ENCODE data around the gene OTC.

The OTC gene

DNA sequence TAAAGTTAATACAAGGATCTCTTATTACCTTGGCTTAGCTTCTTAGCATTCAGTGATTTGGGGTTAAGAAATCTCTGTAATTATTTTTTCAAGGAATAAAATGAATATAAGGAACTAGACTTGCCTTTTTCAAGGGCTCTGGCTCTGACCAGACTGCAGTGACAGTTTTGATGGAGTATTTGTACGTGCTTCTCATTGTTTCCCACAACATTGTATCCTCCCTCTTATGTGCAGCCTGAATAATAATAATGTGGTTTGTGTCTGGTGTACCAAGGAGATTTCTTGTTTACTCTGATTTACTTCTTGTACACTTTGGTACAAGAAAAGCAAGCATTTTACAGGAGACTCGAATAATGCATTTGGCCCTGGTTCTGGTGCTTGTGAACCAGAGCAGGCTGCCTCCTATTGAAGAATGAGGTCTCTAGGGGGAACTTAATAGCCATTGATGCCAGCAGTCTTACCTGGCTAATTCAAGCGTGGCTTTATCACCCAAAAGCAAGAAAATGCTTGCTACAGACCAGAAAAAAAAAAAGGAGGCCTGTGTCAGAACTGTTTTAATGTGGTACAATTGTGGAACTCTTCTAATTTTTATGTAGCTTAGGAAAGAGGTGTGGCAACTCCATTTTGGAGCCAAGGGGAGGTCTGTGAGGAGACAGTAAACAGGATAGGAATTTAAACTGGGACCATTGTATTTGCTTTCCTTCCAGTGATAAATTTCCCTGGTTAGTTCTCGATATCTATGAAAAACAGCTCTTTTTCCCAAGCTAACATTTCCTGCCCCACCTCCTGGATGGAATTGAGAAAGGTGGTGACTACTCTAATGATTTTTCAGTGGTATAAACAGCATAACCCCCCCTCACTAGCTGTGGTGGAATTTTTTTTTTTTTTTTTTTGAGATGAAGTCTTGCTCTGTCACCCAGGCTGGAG, 5.6 kb downstream of the OTC start:
- no peak for DNase-seq (ENCODE audit: low read depth)

DNA sequence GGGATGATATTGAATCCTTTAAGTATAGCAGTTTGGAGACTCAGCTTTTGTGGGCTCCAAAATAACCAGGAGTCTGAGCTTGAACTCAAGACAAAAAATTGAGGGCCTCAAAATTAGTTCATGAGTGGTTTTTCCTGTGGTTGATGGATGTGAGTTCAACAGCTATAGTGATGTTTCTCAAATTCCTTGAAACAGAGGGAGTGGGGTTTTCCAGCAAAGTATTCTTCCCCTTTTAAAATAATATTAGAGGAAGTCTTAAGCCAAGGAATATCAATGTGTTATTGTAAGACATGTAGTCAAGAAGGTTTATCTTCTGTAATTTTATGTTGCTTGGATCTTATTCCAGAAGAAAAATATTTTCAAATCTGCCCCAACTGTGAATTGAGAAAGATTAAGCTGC, 10.6 kb downstream of the OTC start:
- no peak for DNase-seq (ENCODE audit: low read depth)

DNA sequence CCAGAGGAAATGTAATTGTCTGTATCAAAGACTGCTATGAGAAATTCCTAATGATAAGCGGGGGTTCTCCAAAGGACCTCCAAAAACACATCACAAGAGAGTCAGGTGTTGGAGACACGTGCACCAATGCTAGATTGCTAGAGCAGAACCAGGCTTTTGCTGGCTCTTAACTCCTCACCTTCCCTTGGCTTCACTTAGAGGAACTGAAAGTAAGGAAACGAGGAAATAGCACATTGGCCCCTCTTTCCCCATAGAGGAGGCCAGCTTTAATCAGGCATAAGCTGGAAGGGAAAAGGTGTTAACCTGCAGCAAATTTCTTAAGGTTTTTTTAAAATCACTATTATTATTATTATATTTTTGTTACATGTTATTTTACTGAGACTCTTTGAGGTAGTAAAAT, 13.6 kb downstream of the OTC start:
- no peak for DNase-seq (ENCODE audit: low read depth)

DNA sequence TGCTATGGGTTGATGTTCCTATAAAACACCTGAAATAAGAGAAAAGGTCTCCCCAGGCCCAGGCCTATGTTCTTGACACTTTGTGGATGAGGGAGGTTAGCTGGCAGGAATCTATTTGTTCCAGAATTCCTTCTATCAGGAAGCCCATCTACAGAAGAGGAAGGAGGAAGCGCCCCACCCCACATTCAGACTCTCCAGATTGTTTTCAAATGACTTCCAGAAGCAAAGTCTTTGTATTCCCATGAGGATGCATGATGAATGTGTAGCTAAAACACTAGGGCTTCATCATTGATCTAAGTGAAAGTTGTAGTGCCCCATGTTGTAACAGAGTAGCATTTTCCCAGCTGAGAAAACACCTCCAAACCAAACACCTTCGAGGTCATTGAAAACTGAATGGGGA, 16.4 kb downstream of the OTC start:
- no peak for DNase-seq (ENCODE audit: low read depth)

DNA sequence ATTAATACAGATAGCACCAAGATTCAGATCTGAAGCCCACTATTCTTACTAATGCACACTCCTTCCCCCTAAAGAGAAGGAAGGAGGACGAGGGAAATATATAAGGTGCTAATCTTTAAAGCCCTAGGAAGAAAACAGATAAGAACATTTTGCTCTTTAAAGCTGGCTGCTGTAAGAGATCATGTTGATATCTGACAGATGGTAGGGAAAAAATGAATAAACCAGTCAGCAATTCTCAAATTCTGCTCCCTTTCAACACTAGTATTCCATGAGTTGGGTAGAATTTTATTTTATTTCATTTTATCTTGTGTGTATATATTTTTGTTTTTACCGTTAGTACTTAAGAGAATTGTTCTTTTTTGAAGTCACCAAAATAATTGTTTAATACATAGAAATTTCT, 19.2 kb downstream of the OTC start:
- no peak for DNase-seq (ENCODE audit: low read depth)

DNA sequence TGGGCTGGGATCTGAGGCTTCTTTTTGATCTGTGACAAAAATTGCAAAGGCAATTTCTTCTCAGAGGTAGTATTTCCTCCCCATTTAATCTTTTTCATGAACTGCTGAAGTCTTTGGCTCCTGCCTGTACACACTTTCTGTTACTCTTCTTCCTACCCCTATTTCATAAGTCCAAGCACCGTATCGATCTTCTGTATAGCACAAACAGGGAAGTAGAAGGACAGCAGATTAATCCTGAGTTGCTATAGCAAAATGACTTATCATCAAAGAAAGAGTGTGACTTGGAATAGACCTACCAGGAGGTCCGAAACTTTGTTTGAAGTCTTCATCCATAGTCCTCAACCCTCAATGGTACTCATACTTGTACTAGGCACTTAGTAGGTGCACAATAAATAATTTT, 22.0 kb downstream of the OTC start:
- no peak for DNase-seq (ENCODE audit: low read depth)

DNA sequence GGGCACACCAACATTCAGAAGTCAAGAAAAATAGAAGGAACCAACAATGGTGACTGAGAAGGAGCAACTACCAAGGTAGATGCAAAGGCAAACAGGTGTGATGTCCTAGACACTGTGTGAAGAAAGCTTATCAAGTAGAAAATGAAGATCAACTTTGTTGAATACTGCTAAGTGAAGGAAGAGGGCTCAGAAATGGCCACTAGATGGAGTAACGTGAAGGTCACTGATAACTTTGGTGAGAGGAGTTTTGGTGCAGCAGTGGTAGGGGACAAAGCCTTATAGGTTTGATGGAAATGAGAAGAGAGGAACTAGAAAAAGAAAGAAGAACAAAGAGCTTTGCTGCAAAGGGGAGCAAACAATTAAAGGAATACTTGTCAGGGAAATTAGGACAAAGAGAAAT, 23.5 kb downstream of the OTC start:
- no peak for DNase-seq (ENCODE audit: low read depth)

DNA sequence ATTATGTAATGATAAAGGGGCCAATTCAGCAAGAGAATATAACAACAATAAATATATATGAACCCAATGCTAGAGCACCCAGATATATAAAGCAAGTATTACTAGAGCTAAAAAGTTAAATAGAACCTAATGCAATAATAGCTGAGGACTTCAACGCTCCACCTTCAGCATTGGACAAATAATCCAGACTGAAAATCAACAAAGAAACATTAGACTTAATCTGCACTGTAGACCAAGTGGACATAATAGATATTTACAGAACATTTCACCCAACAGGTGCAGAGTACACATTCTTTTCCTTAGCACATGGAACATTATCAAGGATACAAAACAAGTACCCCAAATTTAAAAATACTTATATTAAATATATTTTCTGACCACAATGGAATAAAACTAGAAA, 24.3 kb downstream of the OTC start:
- no peak for DNase-seq (ENCODE audit: low read depth)

DNA sequence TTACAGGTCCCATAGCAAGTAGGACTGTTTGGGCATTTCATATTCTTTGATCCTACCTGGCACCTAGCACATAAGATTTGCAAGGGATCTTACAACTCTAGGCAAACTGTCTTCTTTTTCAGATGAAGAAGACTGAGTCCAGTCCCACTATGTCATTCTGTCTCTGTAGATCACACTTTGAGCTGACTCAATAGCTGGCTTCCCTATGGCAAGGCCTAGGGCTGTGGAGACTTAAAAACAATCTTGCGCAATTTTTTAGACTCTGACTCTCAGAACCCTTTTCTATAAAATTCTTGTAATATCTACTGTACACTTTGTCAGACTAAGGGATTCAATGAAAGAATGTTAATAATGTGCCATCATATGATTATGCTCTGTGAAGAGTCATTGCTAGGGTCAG, 26.7 kb downstream of the OTC start:
- DNase-seq (ENCODE audit: low read depth): no peak

DNA sequence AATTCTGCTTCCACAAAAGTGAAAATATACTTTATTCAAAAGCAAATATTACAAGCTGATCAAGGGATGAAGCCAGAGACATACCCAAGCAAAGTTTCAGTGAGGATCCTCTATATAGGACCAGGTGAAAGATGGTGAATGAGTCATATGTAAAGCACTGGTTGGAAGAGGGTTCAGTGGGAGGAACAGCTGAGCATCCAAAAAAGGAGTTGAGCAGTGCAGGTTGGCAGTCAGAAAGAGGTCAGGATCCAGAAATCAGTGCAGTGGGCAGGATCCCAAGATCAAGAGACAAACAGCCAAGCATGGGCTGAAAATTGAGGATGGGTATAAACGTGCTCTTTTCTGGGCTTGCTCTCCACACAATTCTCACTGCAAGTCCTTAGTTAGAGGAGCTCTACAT, 30.3 kb downstream of the OTC start:
- DNase-seq (ENCODE audit: low read depth): no peak

DNA sequence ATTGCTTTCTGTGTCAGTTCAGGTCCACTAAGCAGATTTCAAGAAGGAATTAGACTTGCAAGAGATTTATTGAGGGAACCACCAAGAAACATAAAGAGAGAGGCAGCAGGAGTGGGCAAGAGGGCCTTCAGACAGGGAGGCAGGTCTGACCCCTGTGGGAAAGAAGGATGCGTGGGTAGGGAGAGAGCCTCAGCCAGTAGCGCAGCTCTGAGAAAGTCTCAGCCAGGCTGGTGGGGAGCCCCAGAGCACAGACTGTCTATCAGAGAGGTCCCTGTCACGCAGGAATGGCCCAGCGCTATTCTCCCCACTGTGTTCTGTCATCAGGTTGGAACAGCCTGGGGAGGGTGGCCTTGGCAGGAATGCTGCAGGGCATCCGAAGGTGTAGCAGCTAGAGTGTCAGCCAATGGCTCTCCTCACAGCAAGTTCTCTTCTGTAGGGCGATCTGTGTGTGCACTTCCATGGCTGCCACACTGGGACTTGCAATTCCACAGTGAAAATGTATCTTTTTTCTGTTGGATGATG, 48.0 kb downstream of the OTC start:
- no peak for DNase-seq (ENCODE audit: low read depth)

DNA sequence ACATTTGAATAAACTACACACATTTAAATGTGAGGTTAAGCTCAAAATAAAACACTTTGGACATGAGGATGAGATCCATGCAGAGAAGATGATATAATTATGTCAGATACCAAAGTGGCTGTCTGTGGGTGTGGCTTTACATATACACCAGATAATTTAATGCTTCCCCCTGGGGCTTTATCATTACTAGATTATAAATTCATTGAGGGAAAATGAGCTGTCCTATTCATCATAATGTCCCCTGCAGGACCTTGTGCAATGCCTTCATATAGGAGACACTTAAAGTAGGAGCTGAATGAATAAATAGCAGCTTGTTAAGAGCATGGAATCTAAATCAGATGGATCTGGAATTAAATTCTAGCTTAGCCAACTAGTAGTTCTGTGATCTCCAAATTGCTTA, 49.7 kb downstream of the OTC start:
- DNase-seq (ENCODE audit: low read depth): no peak

DNA sequence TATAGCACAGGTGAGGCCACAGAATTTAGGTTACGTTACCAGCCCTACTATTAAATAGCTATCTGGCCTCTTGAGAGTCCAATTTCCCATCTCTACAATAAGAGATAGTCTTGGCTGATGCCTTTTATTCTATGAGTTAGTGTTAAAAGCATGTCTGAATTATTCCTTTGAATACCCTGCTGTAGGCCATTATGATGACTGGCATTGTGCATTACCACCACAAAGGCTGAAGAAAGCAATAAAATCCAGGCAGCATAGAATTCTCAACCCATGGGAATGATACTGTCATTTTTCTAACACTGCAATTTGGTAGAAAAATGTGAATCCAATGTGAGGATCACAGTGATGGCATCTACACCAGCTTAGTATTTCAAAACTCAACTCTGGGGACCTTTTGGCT, 51.4 kb downstream of the OTC start:
- no peak for DNase-seq (ENCODE audit: low read depth)

DNA sequence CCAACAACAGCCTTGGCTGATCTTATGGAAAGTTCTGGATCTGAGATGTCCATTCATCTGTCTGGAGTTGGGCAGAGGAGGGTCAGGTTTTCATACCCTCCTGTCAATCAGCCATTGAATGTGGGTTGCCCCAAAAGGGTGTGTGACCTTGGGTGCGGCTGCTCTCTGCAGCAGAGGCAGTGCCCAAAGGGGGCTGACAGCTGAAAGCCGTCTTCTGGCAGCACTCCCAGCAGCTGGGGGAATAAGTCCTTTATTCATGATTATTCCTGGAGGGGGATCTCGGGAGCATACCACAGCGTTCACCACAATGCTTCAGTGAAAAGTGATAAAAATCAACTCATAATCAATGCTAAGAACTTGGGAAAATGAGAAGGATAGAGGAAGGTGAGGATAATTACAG, 54.7 kb downstream of the OTC start:
- no peak for DNase-seq (ENCODE audit: low read depth)

DNA sequence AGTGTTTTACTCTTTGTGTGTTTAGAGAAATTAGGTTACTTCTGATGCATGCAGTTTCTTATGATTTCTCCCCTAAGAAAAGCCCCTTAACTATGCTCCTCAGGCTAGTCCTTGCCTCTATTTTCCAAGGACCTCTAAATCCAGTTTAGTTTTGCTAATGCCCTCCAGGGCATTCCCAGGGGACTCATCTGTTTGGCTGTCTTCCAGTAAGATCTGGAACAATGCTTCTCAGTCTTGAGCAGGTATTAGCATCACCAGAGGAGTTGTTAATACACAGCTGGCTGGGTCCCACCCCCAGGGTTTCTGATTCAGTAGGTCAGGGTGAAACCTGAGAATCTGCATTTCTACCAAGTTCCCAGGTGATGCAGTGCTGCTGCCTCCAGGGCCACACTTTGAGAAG, 56.9 kb downstream of the OTC start:
- no peak for DNase-seq (ENCODE audit: low read depth)

DNA sequence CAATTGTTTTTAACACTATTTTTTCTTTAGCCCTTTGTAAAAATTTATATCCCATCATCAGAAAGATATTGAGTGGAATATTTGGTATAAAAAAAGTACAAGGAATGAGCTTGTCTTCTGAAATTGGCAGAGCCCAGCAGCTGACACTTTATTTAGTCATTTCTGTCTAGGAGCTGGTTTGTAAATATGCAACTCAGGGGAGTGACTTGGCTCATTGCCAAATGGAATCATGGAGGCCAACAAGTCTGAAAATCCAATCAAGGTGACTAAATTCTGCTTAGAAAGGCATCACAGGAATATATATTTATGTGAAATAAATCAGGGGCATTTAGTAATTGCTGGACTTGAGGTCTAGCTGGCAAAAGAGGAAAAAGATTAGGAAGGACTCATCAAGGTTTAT, 74.4 kb downstream of the OTC start:
- no peak for DNase-seq (ENCODE audit: low read depth)

DNA sequence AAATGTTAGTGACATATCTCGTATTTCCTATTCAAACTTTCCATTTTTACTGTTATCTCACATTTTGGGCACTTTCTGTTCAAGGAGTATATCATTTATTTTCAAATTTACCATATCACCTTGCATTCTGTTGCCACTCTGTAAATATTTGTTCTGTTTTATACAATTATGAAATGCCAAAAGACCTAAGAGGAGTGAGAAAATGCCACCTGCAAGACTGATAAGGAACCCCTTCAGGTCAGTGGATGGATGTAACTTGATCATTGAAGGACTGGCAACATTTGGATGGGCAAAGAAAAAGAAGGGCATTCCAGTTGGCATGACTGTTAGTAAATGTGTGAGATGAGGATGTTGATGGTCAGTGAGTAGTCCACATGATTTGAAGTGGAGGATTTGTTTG, 79.1 kb downstream of the OTC start:
- DNase-seq (ENCODE audit: low read depth): no peak

DNA sequence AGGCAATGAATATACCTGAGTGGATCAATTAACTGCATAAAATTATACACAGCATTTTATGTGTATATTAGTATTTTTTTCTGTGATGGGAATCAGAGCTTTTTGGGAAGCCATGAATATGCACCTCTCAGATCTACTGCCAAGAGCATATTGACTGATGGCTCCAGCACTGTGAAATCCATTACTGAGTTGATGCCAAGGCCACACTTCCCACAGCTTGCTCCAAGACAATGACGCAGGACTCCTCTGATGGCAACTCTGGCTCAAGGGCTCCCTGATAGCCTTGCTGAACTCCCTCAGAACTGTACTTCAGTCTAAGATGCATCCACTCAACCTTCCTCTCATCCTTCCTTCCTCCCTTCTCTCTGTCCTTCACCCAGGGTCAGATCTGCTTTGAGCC, 82.7 kb downstream of the OTC start:
- DNase-seq (ENCODE audit: low read depth): no peak

DNA sequence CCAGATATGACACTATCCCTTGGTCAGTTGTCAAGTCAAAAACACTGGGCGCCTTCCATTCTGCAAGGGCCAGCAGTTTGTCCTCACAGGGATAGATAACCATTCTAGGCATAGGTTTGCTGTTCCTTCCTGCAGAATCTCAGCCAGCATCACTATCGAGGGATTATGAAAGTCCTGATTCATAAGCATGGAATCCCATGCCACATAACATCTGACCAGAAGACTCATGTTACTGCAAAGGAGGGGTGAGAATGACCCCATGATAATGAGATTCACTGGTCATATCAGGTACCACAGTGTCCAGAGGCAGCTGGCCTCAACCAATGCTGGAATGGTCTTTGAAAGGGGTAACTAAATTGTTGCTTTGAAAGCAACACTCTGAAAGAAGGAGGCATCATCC, 84.7 kb downstream of the OTC start:
- DNase-seq (ENCODE audit: low read depth): no peak

DNA sequence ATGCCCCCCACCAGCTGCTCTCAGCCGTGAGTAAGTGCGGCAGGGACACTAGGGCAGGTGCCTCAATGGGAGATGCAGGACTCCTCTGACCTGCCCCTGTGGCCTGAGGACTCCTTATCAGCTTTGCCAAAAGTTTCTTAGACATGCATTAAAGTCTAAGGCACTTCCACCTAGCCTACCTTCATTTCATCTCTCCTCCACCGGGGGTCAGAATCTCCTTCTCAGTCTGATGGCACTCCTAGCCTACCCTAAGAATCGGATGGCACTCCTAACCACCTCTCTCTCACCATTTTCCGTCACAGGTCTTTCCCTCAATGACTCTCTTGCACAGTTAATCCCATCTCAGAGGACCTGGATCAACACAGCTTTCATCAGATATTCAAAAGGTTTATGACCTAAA, 85.9 kb downstream of the OTC start:
- DNase-seq (ENCODE audit: low read depth): no peak

DNA sequence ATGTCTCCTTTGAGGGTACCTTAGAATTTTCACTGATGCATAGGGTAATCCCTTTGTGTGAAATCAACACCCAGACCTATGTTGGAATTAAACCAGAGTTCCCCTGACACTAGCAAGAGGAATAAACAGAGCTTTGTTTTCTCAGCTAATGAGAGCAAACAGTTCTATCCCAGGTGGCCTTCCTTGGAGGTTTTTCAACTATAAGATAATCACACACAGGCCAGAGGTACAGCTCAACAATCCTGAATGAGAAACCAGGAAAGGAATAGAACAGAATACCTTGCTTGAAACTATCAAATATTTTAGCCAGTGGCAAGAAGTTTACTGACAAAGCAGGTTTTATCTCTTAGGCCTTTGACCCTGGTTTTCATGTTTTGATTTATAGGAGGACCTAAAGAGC, 100.2 kb downstream of the OTC start:
- DNase-seq (ENCODE audit: low read depth): no peak

DNA sequence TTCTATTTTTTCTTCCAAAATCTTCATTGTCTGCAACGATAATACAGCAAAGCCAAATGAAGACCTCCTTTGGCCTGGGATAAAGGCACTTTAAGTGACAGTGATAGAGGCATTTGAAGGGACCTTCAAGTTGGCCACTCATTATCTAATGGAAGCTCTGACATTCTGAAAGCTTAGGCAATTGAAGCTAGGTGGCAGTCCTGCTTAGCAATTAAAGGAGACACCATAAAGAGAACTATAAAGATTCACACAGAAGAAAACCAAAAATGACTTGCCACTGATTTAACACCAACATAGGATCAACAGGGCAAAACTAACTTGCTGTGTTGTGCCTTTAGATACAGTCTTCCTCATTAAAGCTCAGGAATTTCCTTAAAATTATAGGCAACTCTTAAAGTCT, 105.7 kb downstream of the OTC start:
- no peak for DNase-seq (ENCODE audit: low read depth)

DNA sequence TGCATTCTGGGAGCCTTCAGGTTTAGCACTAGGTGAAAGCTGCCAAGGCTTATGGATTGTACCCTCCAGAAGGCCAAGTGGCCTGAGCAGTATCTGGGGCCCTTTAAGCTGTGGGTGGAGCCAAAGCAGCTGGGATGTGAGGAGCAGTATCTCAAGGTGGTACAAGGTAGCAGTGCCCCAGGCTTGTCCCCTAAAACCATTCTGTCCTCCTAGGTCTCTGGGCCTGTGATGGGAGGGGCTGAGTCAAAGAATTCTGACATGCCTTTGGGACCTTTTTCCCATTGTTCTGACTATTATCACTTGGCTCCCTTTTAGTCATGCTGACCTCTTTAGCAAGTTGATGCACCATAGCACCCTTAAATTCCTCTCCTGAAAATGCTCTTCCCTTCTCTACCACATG, 109.9 kb downstream of the OTC start:
- no peak for DNase-seq (ENCODE audit: low read depth)

DNA sequence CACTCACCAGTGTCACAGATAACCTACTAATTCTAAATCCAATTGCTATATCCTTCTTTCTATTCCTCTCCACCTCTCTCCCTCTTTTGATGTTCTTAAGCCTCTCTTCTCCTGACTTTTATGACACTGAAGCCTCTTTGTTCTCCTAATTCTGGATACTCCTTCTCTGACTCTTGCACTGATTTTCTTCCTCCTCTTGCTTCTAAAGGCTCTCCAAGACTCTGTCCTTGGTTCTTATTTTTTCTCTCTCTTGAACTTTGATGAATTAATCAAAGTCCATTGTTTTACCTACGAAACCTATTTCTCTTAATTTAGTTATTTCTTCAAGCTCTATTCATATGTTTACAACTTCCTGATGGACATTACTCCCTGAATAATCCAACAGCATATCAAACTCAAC, 113.3 kb downstream of the OTC start:
- no peak for DNase-seq (ENCODE audit: low read depth)

Data from CMK (cell line).